Adrenal gland (tissue), 5 donors: Measurements from ENCODE around the gene PABPC3.

Experiments used
- POLR2A ChIP-seq, 2 donors: fragments of 450-650 bp; IDR thresholded peaks; one replicate each; pipeline ENCODE4 v1.6.1; 2017; ENCODE audit warnings: antibody characterized with exemption in 2 of 2, mild to moderate bottlenecking in 2 of 2, moderate library complexity in 1 of 2
- TF ChIP-seq, protein P1 (sequence below), 6 experiments: fragments of 450-650 bp in 4 of 6; fragments of 200-600 bp in 2 of 6; sonication (generic) in 1 of 6; IDR thresholded peaks; 1 replicate in 5 of 6; 2 replicates in 1 of 6; pipeline versions ENCODE4 v1.5.1 to v1.8.0; 2016 to 2021; ENCODE audit warnings: antibody characterized with exemption in 6 of 6, mild to moderate bottlenecking in 2 of 6, moderate library complexity in 1 of 6
- donor health status: DM: no; HTN: no; CAD: no.

GRCh38 chr13:25130944-25131343, 35.0 kb downstream of the PABPC3 start:
- TF ChIP-seq, protein P1, sequence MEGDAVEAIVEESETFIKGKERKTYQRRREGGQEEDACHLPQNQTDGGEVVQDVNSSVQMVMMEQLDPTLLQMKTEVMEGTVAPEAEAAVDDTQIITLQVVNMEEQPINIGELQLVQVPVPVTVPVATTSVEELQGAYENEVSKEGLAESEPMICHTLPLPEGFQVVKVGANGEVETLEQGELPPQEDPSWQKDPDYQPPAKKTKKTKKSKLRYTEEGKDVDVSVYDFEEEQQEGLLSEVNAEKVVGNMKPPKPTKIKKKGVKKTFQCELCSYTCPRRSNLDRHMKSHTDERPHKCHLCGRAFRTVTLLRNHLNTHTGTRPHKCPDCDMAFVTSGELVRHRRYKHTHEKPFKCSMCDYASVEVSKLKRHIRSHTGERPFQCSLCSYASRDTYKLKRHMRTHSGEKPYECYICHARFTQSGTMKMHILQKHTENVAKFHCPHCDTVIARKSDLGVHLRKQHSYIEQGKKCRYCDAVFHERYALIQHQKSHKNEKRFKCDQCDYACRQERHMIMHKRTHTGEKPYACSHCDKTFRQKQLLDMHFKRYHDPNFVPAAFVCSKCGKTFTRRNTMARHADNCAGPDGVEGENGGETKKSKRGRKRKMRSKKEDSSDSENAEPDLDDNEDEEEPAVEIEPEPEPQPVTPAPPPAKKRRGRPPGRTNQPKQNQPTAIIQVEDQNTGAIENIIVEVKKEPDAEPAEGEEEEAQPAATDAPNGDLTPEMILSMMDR (IDR thresholded peaks at IDR 0.05), result no peak
- no peak for TF ChIP-seq POLR2A (IDR thresholded peaks at IDR 0.05)
